Right lobe of liver (tissue), 6 donors: Measurements from ENCODE around the gene ALCAM. TPM values are rescaled to one million over a fixed set of nuclear protein-coding genes. Genes with fewer than 3 reads are reported as not detected.

Experiments
- ATAC-seq, 4 donors: fragments of 200-7000 bp; cut with Tn5 transposase; one replicate each; pipeline ENCODE4 v1.9.1; 2020; ENCODE audit warnings: mild to moderate bottlenecking in 4 of 4, moderate library complexity in 4 of 4
- DNase-seq, 3 donors: peaks; one replicate each; pipeline ENCODE4 v3.0.0-alpha.2; 2020
- H3K27ac ChIP-seq, 3 donors: fragments of 200-600 bp; one replicate each; pipeline ENCODE4 v1.8.0; 2022
- H3K27me3 ChIP-seq, 2 donors: fragments of 200-600 bp; one replicate each; pipeline ENCODE4 v1.8.0; 2022
- H3K36me3 ChIP-seq, 4 donors: fragments of 200-600 bp; sonication (generic) in 1 of 4; one replicate each; pipeline versions ENCODE4 v1.5.1 to v1.8.0; 2017 to 2022; ENCODE audit warnings: control low read depth in 1 of 4
- H3K4me1 ChIP-seq, 4 donors: fragments of 200-600 bp; sonication (generic) in 1 of 4; one replicate each; pipeline versions ENCODE4 v1.5.1 to v1.8.0; 2017 to 2022; ENCODE audit warnings: control low read depth in 1 of 4
- H3K4me3 ChIP-seq, 3 donors: fragments of 200-600 bp; one replicate each; pipeline ENCODE4 v1.8.0; 2022
- H3K9me3 ChIP-seq, 4 donors: fragments of 200-600 bp; sonication (generic) in 1 of 4; one replicate each; pipeline versions ENCODE4 v1.5.1 to v1.8.0; 2017 to 2022; ENCODE audit warnings: control low read depth in 1 of 4
- CTCF ChIP-seq, 4 donors: fragments of 200-600 bp in 3 of 4; fragments of 450-650 bp in 1 of 4; IDR thresholded peaks; one replicate each; pipeline versions ENCODE4 v1.5.1 to v1.8.0; 2016 to 2022; ENCODE audit warnings: antibody characterized with exemption in 4 of 4, mild to moderate bottlenecking in 2 of 4
- POLR2A ChIP-seq: fragments of 450-650 bp; IDR thresholded peaks from one replicate; pipeline ENCODE4 v1.6.1; 2017; ENCODE audit warnings: antibody characterized with exemption, mild to moderate bottlenecking
- WGBS: methylation state at CpG from one replicate; pipeline ENCODE4 v1.1.6; 2018; ENCODE audit warnings: low coverage, low lambda C conversion rate; ENCODE audit not compliant: insufficient coverage; ENCODE audit errors: missing lambda C conversion rate; 5-methylcytosine and 5-hydroxymethylcytosine counted together
- intact Hi-C, 2 donors: fragments of 100-400 bp; cut with DNase I; formaldehyde crosslinking; loops; one replicate each; pipeline versions ENCODE4 v1.11.2 to v1.14.1; 2022
- total RNA-seq, 6 experiments: library from RNA; depleted of rRNA in 2 of 6; stranded (reverse); fragments of >200 nt in 2 of 6; fragmentation: NEBNext Ultra II Directional in 3 of 6; extraction: Animal tissue kit (Norgen Biotek cat#: 25700) in 3 of 6; gene quantifications; one replicate each; pipeline versions ENCODE4 v1.1.0 to v1.2.4, GENCODE V29; 2016 to 2023
- donor health status: DM: no; HTN: yes; CAD: no.
- donor health status: DM: no; HTN: no; CAD: no.
- donor health status: DM: no; HTN: no; CAD: no.
- donor health status: DM: no; HTN: yes; CAD: no.
- donor health status: DM: no; HTN: yes; CAD: no.

ALCAM gene
- total RNA-seq, 6 experiments from 2014 or later, result 21.9 to 43.4 (median 34.5) TPM

DNA sequence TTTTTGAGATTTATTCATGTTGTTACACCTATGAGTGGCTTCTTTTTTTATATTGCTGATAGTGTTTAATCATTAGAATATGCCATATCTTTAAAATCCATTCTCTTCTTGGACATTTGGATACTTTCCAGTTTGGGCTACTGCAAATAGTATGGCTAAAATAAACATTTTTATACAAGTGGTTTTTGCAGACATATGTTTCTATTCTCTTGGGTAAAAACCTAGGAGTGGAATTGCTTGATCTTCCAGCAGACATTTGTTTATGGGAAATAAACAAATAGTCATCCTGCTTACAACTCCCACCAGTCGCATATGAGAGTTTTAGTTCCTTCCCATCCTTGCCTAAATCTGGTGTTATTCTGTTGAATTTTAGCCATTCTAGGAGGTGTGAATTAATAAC is 193.1 kb downstream of the ALCAM start:
- WGBS, result 94% methylated on average over 1 of the region's 1 CpG
- no peaks in the 10 kb centered on the region for H3K9me3 ChIP-seq
- ATAC-seq, result no peak
- no peaks in the 10 kb centered on the region for H3K36me3 ChIP-seq
- no peaks in the 10 kb centered on the region for H3K4me1 ChIP-seq
- no peak overlapping the region for H3K27ac ChIP-seq
- no peaks in the 10 kb centered on the region for H3K27me3 ChIP-seq
- TF ChIP-seq POLR2A (no peak), CTCF (IDR thresholded peaks at IDR 0.05) (no peak)
- no peak overlapping the region for H3K4me3 ChIP-seq
- intact Hi-C loops, result no loop called here
- no peak for DNase-seq

- H3K36me3 ChIP-seq, result no peaks in the 10 kb centered on the region
- ATAC-seq (no peak), DNase-seq (no peak)
- H3K4me3 ChIP-seq, result no peak overlapping the region
- 77% methylated on average over 1 of the region's 1 CpG for WGBS
- intact Hi-C loops, result no loop called here
- TF ChIP-seq CTCF (IDR thresholded peaks at IDR 0.05), result no peak
- no peak for TF ChIP-seq POLR2A
- no peaks in the 10 kb centered on the region for H3K27me3 ChIP-seq
- H3K27ac ChIP-seq, result no peak overlapping the region
- no peaks in the 10 kb centered on the region for H3K9me3 ChIP-seq
- H3K4me1 ChIP-seq, result no peaks in the 10 kb centered on the region
Measured at GRCh38 chr3:105561876-105562275, 195.2 kb downstream of the ALCAM start.

DNA sequence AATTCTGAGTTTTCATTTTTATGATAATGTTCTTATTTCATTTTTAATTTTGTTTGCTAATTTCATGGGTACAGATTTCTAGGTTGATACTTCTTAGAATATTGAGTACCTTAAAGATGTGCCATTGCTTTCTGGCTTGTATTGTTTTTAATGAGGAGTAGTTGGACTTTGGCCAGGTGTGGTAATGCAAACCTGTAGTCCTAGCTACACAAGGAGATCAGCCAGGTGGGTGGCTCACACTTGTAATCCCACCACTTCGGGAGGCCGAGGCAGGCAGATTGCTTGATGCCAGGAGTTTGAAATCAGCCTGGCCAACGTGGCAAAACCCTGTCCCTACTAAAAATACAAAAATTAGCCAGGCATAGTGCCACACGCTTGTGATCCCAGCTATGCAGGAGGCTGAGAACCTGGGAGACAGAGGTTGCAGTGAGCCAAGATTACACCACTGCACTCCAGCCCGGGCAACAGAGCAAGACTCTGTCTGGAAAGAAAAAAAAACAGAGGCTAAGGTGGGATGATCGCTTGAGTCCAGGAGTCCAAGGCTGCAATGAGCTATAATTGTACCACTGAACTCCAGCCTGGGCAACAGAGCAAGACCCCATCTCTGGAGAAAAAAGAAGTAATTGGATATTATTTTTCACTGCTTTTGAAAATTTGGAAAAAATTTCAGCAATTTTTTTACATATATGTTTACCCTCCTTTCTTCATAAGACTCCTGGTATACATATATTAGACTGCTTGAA is 198.0 kb downstream of the ALCAM start:
- DNase-seq, result no peak
- no peak for ATAC-seq
- TF ChIP-seq CTCF (IDR thresholded peaks at IDR 0.05) (no peak), POLR2A (no peak)
- Histone ChIP-seq H3K4me1 (no peaks in the 10 kb centered on the region), H3K4me3 (no peak overlapping the region), H3K9me3 (no peaks in the 10 kb centered on the region), H3K27me3 (no peaks in the 10 kb centered on the region), H3K27ac (no peak overlapping the region), H3K36me3 (no peaks in the 10 kb centered on the region)
- intact Hi-C loops, result no loop called here
- 83% methylated on average over 2 of the region's 6 CpGs for WGBS

DNA sequence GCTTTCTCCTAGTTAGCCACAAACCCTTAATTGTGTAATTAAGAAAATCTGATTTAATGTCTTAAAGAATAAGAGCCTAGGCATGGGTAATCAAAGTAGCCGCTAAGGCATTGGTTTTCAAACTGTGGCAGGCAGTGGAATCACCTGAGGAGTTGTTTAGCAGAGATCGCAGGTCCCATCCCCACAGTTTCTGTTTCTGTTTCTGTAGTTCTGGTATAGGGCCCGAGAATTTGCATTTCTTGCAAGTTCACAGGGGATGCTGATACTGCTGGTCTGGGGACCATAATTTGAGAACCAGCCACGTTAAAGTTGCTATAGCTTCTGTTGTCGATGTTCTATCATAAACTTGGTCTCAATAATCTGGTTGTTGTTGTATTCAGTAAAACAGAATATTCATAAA is 204.3 kb downstream of the ALCAM start:
- ATAC-seq (no peak), DNase-seq (no peak)
- no peaks in the 10 kb centered on the region for H3K27me3 ChIP-seq
- WGBS, result 100% methylated on average over 4 of the region's 5 CpGs
- H3K9me3 ChIP-seq, result no peaks in the 10 kb centered on the region
- TF ChIP-seq CTCF (IDR thresholded peaks at IDR 0.05) (no peak), POLR2A (no peak)
- H3K36me3 ChIP-seq, result no peaks in the 10 kb centered on the region
- no peaks in the 10 kb centered on the region for H3K4me1 ChIP-seq
- intact Hi-C loops, result no loop called here
- H3K27ac ChIP-seq, result no peak overlapping the region
- no peak overlapping the region for H3K4me3 ChIP-seq
